Esophagus muscularis mucosa (tissue), 4 donors: Measurements from ENCODE around the gene WEE2. TPM values are rescaled to one million over a fixed set of nuclear protein-coding genes. Genes with fewer than 3 reads are reported as not detected.

Source experiments
- DNase-seq: peaks from one replicate; pipeline ENCODE4 v3.0.0-alpha.2; 2017; ENCODE audit errors: extremely low spot score
- H3K27ac ChIP-seq, 4 donors: fragments of 200-600 bp; sonication (generic); replicated peaks in 1 of 4; 1 replicate in 3 of 4; 2 replicates in 1 of 4; pipeline ENCODE4 v1.5.1; 2016 to 2019; ENCODE audit warnings: mild to moderate bottlenecking in 1 of 4
- H3K27me3 ChIP-seq, 4 donors: fragments of 200-600 bp; sonication (generic); one replicate each; pipeline versions ENCODE4 v1.5.1 to v1.6.0; 2016 to 2019
- H3K36me3 ChIP-seq, 4 donors: fragments of 200-600 bp; sonication (generic); one replicate each; pipeline ENCODE4 v1.5.1; 2016 to 2019
- H3K4me1 ChIP-seq, 4 donors: fragments of 200-600 bp; sonication (generic); one replicate each; pipeline ENCODE4 v1.5.1; 2016 to 2019
- H3K4me3 ChIP-seq, 4 donors: fragments of 200-600 bp; sonication (generic); 1 replicate in 2 of 4; 2 replicates in 2 of 4; pipeline ENCODE4 v1.5.1; 2016 to 2019; ENCODE audit warnings: mild to moderate bottlenecking in 4 of 4, moderate library complexity in 1 of 4
- H3K9me3 ChIP-seq, 4 donors: fragments of 200-600 bp; sonication (generic); 1 replicate in 3 of 4; 2 replicates in 1 of 4; pipeline ENCODE4 v1.5.1; 2016 to 2019
- EP300 ChIP-seq: sonication (generic); formaldehyde crosslinking; IDR thresholded peaks from one replicate; pipeline ENCODE4 v1.6.1; 2017; ENCODE audit warnings: antibody characterized with exemption
- POLR2A ChIP-seq: fragments of 450-650 bp; IDR thresholded peaks from one replicate; pipeline ENCODE4 v1.6.1; 2017; ENCODE audit warnings: antibody characterized with exemption, moderate library complexity, mild to moderate bottlenecking, low read depth
- POLR2AphosphoS5 ChIP-seq, 2 donors: sonication (generic); formaldehyde crosslinking; IDR thresholded peaks; one replicate each; pipeline ENCODE4 v1.6.1; 2017; ENCODE audit warnings: antibody characterized with exemption in 2 of 2
- WGBS: methylation state at CpG from one replicate; pipeline ENCODE4 v1.1.5; 2018; 5-methylcytosine and 5-hydroxymethylcytosine counted together
- intact Hi-C: fragments of 100-400 bp; cut with DNase I; formaldehyde crosslinking; loops from one replicate; pipeline ENCODE4 v1.15.1; 2023
- total RNA-seq, 4 donors: library from RNA; depleted of rRNA; stranded (reverse); fragments of >200 nt; gene quantifications; one replicate each; pipeline versions ENCODE4 v1.1.0 to v1.2.1, GENCODE V29; 2016
- TF ChIP-seq, protein P1 (sequence below), 3 experiments: fragments of 200-600 bp in 2 of 3; fragments of 450-650 bp in 1 of 3; sonication (generic) in 2 of 3; IDR thresholded peaks; one replicate each; pipeline ENCODE4 v1.5.1; 2017 to 2019; ENCODE audit warnings: antibody characterized with exemption in 3 of 3, mild to moderate bottlenecking in 2 of 3, moderate library complexity in 1 of 3

WEE2 gene
- total RNA-seq, 4 donors from 2014 or later: not detected

GRCh38 chr7:141679014-141679413 lies 29.1 kb upstream of the WEE2 start:
- Histone ChIP-seq H3K9me3 (no peaks in the 10 kb centered on the region), H3K27me3 (no peaks in the 10 kb centered on the region), H3K4me1 (peaks cover 0 to 8% (median 2%) of the 10 kb centered on the region in 4 donors), H3K27ac (no peak overlapping the region), H3K4me3 (no peak overlapping the region), H3K36me3 (peaks cover 0 to 67% (median 28%) of the 10 kb centered on the region in 4 donors)
- TF ChIP-seq, protein P1, sequence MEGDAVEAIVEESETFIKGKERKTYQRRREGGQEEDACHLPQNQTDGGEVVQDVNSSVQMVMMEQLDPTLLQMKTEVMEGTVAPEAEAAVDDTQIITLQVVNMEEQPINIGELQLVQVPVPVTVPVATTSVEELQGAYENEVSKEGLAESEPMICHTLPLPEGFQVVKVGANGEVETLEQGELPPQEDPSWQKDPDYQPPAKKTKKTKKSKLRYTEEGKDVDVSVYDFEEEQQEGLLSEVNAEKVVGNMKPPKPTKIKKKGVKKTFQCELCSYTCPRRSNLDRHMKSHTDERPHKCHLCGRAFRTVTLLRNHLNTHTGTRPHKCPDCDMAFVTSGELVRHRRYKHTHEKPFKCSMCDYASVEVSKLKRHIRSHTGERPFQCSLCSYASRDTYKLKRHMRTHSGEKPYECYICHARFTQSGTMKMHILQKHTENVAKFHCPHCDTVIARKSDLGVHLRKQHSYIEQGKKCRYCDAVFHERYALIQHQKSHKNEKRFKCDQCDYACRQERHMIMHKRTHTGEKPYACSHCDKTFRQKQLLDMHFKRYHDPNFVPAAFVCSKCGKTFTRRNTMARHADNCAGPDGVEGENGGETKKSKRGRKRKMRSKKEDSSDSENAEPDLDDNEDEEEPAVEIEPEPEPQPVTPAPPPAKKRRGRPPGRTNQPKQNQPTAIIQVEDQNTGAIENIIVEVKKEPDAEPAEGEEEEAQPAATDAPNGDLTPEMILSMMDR (IDR thresholded peaks at IDR 0.05): no peak
- TF ChIP-seq POLR2A: no peak
- no peak for TF ChIP-seq EP300
- TF ChIP-seq POLR2AphosphoS5 (IDR thresholded peaks at IDR 0.05): no peak
- no peak for DNase-seq
- intact Hi-C loops: no loop called here

- peaks cover 0 to 5% (median 0%) of the 10 kb centered on the region in 4 donors for H3K4me1 ChIP-seq
- H3K27me3 ChIP-seq: no peaks in the 10 kb centered on the region
- peaks cover 9 to 55% (median 37%) of the 10 kb centered on the region in 4 donors for H3K36me3 ChIP-seq
- 93% methylated on average over 27 of the region's 27 CpGs for WGBS
- no peak overlapping the region for H3K27ac ChIP-seq
- H3K9me3 ChIP-seq: no peaks in the 10 kb centered on the region
- H3K4me3 ChIP-seq: no peak overlapping the region
- no peak for DNase-seq
- intact Hi-C loops: no loop called here
- TF ChIP-seq, protein P1 (IDR thresholded peaks at IDR 0.05): no peak
- no peak for TF ChIP-seq POLR2AphosphoS5 (IDR thresholded peaks at IDR 0.05)
- TF ChIP-seq EP300: no peak
- no peak for TF ChIP-seq POLR2A
Observed at GRCh38 chr7:141685285-141686023, 22.7 kb upstream of the WEE2 start.

GRCh38 chr7:141686074-141686473 lies 22.1 kb upstream of the WEE2 start:
- Histone ChIP-seq H3K9me3 (no peaks in the 10 kb centered on the region), H3K36me3 (peaks cover 9 to 49% (median 34%) of the 10 kb centered on the region in 4 donors), H3K4me1 (peaks cover 0 to 5% (median 0%) of the 10 kb centered on the region in 4 donors), H3K27ac (no peak overlapping the region), H3K27me3 (no peaks in the 10 kb centered on the region), H3K4me3 (no peak overlapping the region)
- intact Hi-C loops: no loop called here
- TF ChIP-seq EP300: no peak
- TF ChIP-seq POLR2AphosphoS5 (IDR thresholded peaks at IDR 0.05): no peak
- TF ChIP-seq, protein P1 (IDR thresholded peaks at IDR 0.05): no peak
- no peak for TF ChIP-seq POLR2A
- 88% methylated on average over 3 of the region's 3 CpGs for WGBS
- no peak for DNase-seq

- TF ChIP-seq EP300: no peak
- TF ChIP-seq, protein P1 (IDR thresholded peaks at IDR 0.05): no peak
- TF ChIP-seq POLR2AphosphoS5 (IDR thresholded peaks at IDR 0.05): no peak
- no peak for TF ChIP-seq POLR2A
- intact Hi-C loops: no loop called here
- Histone ChIP-seq H3K9me3 (no peaks in the 10 kb centered on the region), H3K27ac (no peak overlapping the region), H3K4me3 (no peak overlapping the region), H3K4me1 (peaks cover 0 to 5% (median 0%) of the 10 kb centered on the region in 4 donors), H3K27me3 (no peaks in the 10 kb centered on the region), H3K36me3 (peaks cover 9 to 43% (median 30%) of the 10 kb centered on the region in 4 donors)
- 78% methylated on average over 6 of the region's 6 CpGs for WGBS
- DNase-seq: no peak
Observed at GRCh38 chr7:141686670-141687069, 21.5 kb upstream of the WEE2 start.
